HUDEP-2 (cell line): ENCODE data around the gene TTYH3.

Experiments used
- DNase-seq, 76 experiments: peaks; one replicate each; lab custom pipeline; 2025; ENCODE audit not compliant: unreplicated experiment in 76 of 76; lab: John Stamatoyannopoulos, UW

The TTYH3 gene

GRCh38 chr7:2645274-2645868, 13.6 kb downstream of the TTYH3 start:
- DNase-seq = no peak

DNA sequence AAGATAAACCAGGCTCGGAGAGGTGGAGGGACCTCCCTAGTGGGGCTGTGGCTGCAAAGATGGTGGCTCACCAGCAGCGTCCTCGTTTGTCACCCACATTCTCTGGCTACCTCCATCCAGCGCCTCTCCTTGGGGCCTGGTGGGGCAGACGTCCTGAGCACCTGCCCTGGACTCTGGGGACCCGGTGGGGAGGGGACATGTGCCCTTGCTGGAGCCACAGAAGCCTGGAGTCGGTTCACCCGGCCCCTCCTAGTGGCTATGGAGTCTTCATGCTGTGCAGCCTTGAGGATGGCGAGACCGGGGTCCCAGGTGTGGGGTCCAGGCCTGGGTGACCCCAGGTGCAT, 14.5 kb downstream of the TTYH3 start:
- no peak for DNase-seq

DNA sequence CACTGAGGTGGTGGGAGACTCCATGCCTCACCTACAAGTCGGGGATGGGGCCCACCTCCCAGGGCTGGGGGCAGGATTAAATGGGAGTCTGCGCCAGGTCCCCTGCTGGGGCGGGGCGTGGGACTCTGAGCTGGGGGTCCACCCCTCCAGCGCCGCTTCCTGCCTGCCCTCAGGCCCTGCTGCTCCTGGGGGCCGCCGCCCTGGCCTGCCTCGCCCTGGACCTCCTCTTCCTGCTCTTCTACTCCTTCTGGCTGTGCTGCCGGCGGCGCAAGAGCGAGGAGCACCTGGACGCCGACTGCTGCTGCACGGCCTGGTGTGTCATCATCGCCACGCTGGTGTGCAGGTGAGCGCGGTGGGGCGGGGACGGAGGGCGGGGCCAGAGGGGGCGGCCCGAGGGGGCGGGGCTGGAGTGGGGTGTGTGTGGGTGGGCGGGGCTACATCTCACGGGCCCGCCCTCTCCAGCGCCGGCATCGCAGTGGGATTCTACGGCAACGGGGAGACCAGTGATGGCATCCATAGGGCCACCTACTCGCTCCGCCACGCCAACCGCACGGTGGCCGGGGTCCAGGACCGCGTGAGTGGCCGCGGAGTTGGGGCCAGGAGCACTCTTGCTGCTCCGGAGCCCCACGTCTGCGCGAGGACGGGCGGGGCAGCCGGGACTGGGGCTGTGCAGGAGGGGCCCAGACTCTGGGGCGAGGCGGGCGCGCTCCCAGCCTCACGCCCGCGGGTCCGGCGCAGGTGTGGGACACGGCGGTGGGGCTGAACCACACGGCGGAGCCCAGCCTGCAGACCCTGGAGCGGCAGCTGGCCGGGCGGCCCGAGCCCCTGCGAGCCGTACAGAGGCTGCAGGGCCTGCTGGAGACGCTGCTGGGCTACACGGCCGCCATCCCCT, 15.1 kb downstream of the TTYH3 start:
- no peak for DNase-seq

GRCh38 chr7:2647594-2648172, 15.9 kb downstream of the TTYH3 start:
- no peak for DNase-seq

DNA sequence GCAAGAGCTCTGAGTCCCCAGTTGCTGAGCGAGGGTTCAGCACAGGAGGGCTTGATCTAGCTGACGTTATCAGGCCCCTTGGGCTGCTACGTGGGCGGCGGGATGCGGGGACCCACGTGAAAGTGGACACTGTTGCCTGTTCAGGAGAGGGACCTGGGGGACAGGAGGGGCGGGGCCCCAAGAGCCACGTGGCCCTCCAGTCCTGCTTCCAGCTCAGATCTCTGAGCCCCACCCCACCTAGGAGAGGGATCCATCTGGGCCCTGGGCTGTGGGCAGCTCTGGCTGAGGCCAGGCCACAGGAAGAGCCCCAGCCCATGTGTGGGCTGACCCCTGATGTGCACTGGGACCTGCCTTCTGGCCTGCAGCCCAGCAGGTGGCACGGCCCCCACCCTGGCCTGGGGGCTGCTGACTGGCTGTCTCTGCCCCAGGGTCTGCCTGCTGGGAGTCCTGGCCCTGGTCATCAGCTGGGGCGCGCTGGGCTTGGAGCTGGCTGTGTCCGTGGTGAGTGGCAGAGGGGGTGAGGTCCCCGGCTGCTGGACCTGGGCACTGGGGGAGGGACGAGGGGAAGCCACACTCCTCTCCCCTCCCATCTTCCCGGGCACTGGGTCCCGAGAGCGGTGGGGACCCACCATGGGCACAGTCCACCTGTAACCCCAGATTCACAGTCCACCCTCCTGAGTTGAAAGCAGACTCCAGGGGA, 17.5 kb downstream of the TTYH3 start:
- DNase-seq = no peak

DNA sequence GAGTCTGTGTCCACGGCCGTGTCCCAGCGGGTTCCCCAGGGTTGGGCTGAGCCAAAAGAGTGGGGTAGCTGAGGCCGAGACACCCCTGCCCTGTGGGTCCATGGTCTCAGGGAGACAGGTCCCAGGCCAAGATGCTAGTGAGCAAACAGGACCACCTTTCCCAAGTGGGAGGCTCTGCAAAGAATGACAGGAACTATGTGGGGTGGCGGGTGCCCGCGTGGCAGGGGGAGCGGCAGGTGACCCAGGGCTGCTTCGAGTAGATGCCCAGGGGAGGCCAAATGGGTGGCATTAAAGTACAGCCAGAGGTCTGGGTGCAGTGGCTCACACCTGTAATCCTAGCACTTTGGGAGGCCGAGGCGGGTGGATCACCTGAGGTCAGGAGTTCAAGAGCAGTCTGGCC, 18.2 kb downstream of the TTYH3 start:
- no peak for DNase-seq

DNA sequence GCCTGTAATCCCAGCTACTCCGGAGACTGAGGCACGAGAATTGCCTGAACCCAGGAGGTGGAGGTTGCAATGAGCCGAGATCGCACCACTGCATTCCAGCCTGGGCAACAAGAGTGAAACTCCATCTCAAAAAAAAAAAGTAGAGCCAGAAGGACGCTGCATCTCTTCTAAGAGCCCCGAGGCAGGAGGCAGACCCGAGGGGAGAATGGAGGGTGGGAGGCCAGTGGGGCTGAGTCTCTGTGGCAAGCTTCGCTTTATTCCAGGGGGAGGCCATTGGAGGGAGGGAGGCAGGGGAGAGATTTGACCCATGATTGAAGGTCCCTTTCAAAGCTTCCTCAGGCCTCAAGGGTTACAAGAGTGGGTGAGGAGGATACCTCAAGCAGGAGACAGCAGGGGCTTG, 18.7 kb downstream of the TTYH3 start:
- no peak for DNase-seq

GRCh38 chr7:2651336-2651735, 19.6 kb downstream of the TTYH3 start:
- peak in 1 of 76 experiments; percentile 16 for DNase-seq

- no peak for DNase-seq
Measured at GRCh38 chr7:2651847-2652735, 20.3 kb downstream of the TTYH3 start.

DNA sequence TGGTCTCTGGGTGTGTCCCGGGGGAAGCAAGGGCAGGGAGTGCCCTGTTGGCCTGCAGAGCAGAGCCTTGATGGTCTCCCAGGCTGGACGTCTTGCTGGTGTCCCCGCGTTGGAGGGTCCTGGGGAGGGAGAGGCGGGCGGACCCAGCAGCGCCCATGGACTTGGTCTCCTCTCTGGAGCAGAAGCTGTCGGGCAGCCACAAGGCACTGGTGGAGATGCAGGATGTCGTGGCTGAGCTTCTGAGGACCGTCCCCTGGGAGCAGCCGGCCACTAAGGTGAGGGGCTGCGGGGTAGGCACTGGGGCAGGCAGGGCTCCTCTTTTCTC, 20.9 kb downstream of the TTYH3 start:
- no peak for DNase-seq

DNA sequence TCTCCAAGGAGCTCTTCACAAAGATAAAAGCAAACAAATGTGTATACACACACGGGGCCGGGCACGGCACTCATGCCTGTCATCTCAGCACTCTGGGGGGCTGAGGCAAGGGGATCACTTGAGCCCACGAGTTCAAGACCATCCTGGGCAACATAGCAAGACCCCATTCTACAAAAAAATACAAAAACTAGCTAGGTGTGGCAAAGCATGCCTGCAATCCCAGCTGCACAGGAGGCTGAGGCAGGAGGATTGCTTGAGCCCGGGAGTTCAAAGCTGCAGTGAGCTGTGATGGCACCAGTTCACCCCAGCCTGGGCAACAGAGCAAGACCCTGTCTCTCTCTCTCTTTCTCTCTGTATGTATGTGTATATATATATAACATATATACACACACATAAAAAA, 22.3 kb downstream of the TTYH3 start:
- no peak for DNase-seq

- DNase-seq = no peak
Measured at GRCh38 chr7:2655870-2656614, 24.3 kb downstream of the TTYH3 start.

GRCh38 chr7:2657208-2657607, 25.4 kb downstream of the TTYH3 start:
- DNase-seq = no peak

DNA sequence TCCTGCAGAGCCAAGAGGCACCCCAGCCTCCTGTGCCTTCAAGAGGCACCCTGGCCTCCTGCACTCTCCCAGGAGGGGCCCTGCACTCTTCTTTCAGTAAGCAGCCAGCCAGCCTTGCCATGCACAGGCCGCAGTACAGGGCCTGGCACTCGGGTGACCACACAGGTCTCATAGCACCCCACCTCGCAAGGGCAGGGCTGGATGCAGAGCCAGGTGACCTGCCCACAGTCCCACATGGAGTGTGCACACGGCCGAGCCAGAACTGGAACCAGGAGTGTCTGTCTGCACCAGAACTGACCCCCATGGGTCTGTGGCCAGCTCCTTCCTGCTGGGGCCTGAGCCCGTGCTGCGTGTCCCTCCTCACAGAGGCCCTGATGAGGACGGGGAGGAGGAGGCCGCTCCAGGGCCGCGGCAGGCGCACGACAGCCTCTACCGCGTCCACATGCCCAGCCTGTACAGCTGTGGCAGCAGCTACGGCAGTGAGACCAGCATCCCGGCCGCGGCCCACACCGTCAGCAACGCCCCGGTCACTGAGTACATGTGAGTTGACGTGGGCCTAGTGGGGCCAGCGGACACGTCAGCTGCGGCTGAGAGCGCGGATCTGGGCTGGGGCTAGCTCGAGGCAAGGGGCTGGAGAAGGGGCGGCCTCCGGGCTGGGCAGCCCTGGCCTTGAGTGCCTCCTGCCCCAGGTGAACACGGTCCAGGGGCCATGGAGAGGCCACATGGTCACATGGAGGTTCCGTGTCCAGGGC, 26.3 kb downstream of the TTYH3 start:
- DNase-seq = no peak

GRCh38 chr7:2658941-2659340, 27.2 kb downstream of the TTYH3 start:
- DNase-seq = no peak

- no peak for DNase-seq
Measured at GRCh38 chr7:2659556-2660358, 28.0 kb downstream of the TTYH3 start.

DNA sequence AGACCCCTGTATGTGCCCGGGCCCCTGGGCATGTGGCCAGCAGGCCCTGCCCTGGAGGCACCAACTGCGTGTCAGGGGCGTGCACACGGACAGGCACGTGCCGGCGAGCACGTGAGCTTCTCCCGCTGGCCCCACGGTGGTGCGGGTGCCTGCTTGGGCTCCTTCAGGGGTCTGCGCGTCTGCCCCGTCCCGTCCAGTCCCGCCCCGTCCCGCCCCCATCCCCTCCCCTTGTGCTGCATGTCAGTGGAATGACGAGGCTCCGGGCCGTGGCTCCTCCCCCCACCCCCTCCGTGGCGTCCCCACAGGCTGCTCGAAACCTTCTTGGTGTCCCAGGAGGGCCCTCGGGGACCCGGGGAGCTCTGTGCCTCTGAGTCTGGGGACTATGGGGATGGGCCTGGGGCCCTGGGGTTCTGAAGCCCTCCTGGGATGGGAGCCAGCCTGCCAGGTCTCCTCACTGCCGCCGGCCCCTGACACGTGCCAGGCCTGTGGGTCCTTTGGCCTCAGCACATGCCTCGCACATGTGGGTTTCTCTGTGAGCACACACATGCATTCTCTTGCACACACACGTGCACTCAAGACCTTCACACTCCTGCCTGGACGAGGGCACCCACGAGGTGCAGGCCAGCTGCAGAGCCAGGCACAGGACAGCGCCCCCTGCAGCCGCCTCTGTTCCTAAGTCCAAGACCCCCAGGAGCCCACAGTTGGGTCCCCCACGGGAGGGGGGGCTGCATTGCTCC, 28.7 kb downstream of the TTYH3 start:
- DNase-seq = no peak

DNA sequence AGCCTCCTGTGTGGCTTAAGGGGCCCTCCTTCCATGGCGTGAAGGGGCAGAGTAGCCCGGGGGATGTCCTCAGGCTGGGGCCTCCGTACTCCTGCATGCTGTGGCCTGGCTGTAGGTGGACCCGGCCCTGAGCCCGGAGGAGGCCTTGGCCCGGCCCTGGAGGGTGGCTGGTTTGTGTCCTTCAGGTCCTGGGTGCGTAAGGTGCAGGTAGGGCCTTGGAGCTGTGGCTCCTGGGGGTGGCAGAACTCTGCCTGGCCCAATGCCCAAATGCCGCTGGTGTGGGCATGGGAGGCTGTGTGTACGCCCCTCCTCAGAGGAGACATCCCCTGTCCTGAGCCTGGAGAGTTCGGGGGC, 29.3 kb downstream of the TTYH3 start:
- DNase-seq = no peak
